Heart left ventricle (tissue), 16 donors: Measurements from ENCODE around the gene LRMDA. TPM values are rescaled to one million over a fixed set of nuclear protein-coding genes. Genes with fewer than 3 reads are reported as not detected.
"Not testable (repeated sequence)": the region's sequence is repeated elsewhere in the genome, so short reads cannot be mapped to it uniquely, and the experiment has no call there.

Experiments
- ATAC-seq, 4 donors: fragments of 200-7000 bp; cut with Tn5 transposase; one replicate each; pipeline ENCODE4 v1.9.1; 2020 to 2022; ENCODE audit warnings: moderate library complexity in 4 of 4, mild to moderate bottlenecking in 3 of 4, moderate number of reproducible peaks in 1 of 4
- DNase-seq, 5 donors: peaks; one replicate each; pipeline ENCODE4 v3.0.0-alpha.2; 2020
- H3K27ac ChIP-seq, 12 donors: fragments of 200-600 bp; sonication (generic) in 4 of 12; one replicate each; pipeline versions ENCODE4 v1.5.0 to v1.8.0; 2016 to 2022; ENCODE audit warnings: mild to moderate bottlenecking in 2 of 12
- H3K27me3 ChIP-seq, 9 donors: fragments of 200-600 bp; sonication (generic) in 2 of 9; one replicate each; pipeline versions ENCODE4 v1.5.1 to v1.8.0; 2016 to 2022; ENCODE audit warnings: mild to moderate bottlenecking in 3 of 9
- H3K36me3 ChIP-seq, 9 donors: fragments of 200-600 bp; sonication (generic) in 2 of 9; one replicate each; pipeline versions ENCODE4 v1.5.0 to v1.8.0; 2018 to 2022; ENCODE audit warnings: mild to moderate bottlenecking in 2 of 9
- H3K4me1 ChIP-seq, 12 donors: fragments of 200-600 bp; sonication (generic) in 4 of 12; one replicate each; pipeline versions ENCODE4 v1.5.0 to v1.8.0; 2016 to 2022; ENCODE audit warnings: mild to moderate bottlenecking in 3 of 12
- H3K4me3 ChIP-seq, 12 donors: fragments of 200-600 bp; sonication (generic) in 4 of 12; one replicate each; pipeline versions ENCODE4 v1.5.0 to v1.8.0; 2017 to 2022; ENCODE audit warnings: mild to moderate bottlenecking in 9 of 12, moderate library complexity in 4 of 12
- H3K9me3 ChIP-seq, 12 donors: fragments of 200-600 bp; sonication (generic) in 4 of 12; one replicate each; pipeline versions ENCODE4 v1.5.0 to v1.8.0; 2016 to 2022; ENCODE audit warnings: mild to moderate bottlenecking in 1 of 12
- CTCF ChIP-seq, 12 donors: fragments of 200-600 bp; sonication (generic) in 4 of 12; IDR thresholded peaks; one replicate each; pipeline versions ENCODE4 v1.5.0 to v1.8.0; 2018 to 2022; ENCODE audit warnings: antibody characterized with exemption in 12 of 12, mild to moderate bottlenecking in 5 of 12
- POLR2A ChIP-seq, 2 donors: fragments of 450-650 bp; IDR thresholded peaks; one replicate each; pipeline ENCODE4 v1.6.1; 2017; ENCODE audit warnings: antibody characterized with exemption in 2 of 2, mild to moderate bottlenecking in 2 of 2, moderate library complexity in 2 of 2
- WGBS, 4 donors: extraction: QIAGEN DNeasy Blood & Tissue Kit in 2 of 4; methylation state at CpG; one replicate each; pipeline versions ENCODE4 v1.1.5 to v1.1.7; 2013 to 2018; 5-methylcytosine and 5-hydroxymethylcytosine counted together
- intact Hi-C, 10 donors: fragments of 100-400 bp; cut with DNase I; formaldehyde crosslinking; loops; one replicate each; pipeline versions ENCODE4 v1.11.1 to v1.14.2; 2022
- polyA plus RNA-seq, 2 donors: library from polyadenylated mRNA; stranded (reverse); fragments of 200-250 nt; gene quantifications; one replicate each; pipeline ENCODE4 v1.2.3, GENCODE V29; 2013
- total RNA-seq, 9 donors: library from RNA; depleted of rRNA in 2 of 9; stranded (reverse); fragments of >200 nt in 2 of 9; fragmentation: NEBNext Ultra II Directional in 3 of 9; extraction: Animal tissue kit (Norgen Biotek cat#: 25700) in 3 of 9; gene quantifications; one replicate each; pipeline versions ENCODE4 v1.1.0 to v1.2.4, GENCODE V29; 2016 to 2023
- donor health status: ischemic (EF 13 %, LVEDD 7.1; RV severe dilation, severe dysfunction).
- donor health status: healthy with polysubstance abuse.
- donor health status: DM: no; HTN: yes; CAD: no.
- donor health status: DM: no; HTN: no; CAD: no.
- donor health status: ischemic (EF 25% LVEDD 6.9; RV normal size, moderate dysfunction).
- donor health status: ischemic (EF 25% LVEDD 5.7; RV mildly dilated, moderate dysfunction).
- donor health status: healthy.
- donor health status: DM: yes; HTN: yes; CAD: no.
- donor health status: ischemic (EF 35%, LVEDD 5.7; RV mildly dilated, moderate dysfunction).
- donor health status: nonischemic (EF 11% LVEDD 7.7; RV severe dilation, severe dysfunction).
- donor health status: DM: yes; HTN: yes; CAD: no.
- donor health status: PGD.
- donor health status: ischemic (EF 29% LVEDD 5.4; RV normal size, mild dysfunction).
- donor health status: nonischemic (EF 23%, LVEDD 6.1; RV moderate dilation, normal function).

Gene LRMDA
- total and polyA plus RNA-seq, 11 donors: 2.4 to 34.4 (median 14.9) TPM

- Histone ChIP-seq H3K9me3 (no peaks in the 10 kb centered on the region), H3K27ac (no peak overlapping the region), H3K36me3 (no peaks in the 10 kb centered on the region), H3K27me3 (no peaks in the 10 kb centered on the region), H3K4me1 (peaks cover 0 to 38% (median 11%) of the 10 kb centered on the region in 12 donors), H3K4me3 (no peak overlapping the region)
- ATAC-seq (peak in 2 of 4 donors; percentile 70 to 72), DNase-seq (peak in 1 of 5 donors; percentile 29)
- no peak for TF ChIP-seq POLR2A (IDR thresholded peaks at IDR 0.05)
- no peak for TF ChIP-seq CTCF (IDR thresholded peaks at IDR 0.05)
- intact Hi-C loops: no loop called here
- WGBS, 4 donors: 92 to 98% (median 93%) methylated on average over 4 of the region's 4 CpGs
These were observed 186.2 kb downstream of the LRMDA start for GRCh38 chr10:75617485-75618155.

GRCh38 chr10:75619635-75620034 is 188.2 kb downstream of the LRMDA start:
- Histone ChIP-seq H3K36me3 (no peaks in the 10 kb centered on the region), H3K27me3 (no peaks in the 10 kb centered on the region), H3K4me3 (no peak overlapping the region), H3K4me1 (peaks cover 0 to 23% (median 0%) of the 10 kb centered on the region in 12 donors), H3K9me3 (no peaks in the 10 kb centered on the region), H3K27ac (no peak overlapping the region)
- 97 to 98% (median 98%) methylated on average over 3 of the region's 3 CpGs for WGBS, 4 donors
- TF ChIP-seq POLR2A (IDR thresholded peaks at IDR 0.05) (no peak), CTCF (IDR thresholded peaks at IDR 0.05) (no peak)
- intact Hi-C loops: no loop called here
- ATAC-seq: no peak
- DNase-seq: no peak

- Histone ChIP-seq H3K36me3 (no peaks in the 10 kb centered on the region), H3K9me3 (no peaks in the 10 kb centered on the region), H3K4me3 (no peak overlapping the region), H3K27ac (no peak overlapping the region), H3K27me3 (no peaks in the 10 kb centered on the region), H3K4me1 (peaks cover 0 to 20% (median 0%) of the 10 kb centered on the region in 12 donors)
- intact Hi-C loops: no loop called here
- ATAC-seq (no peak), DNase-seq (no peak)
- no peak for TF ChIP-seq CTCF (IDR thresholded peaks at IDR 0.05)
- TF ChIP-seq POLR2A (IDR thresholded peaks at IDR 0.05): no peak
These were observed 188.9 kb downstream of the LRMDA start for GRCh38 chr10:75620356-75620755.

GRCh38 chr10:75621003-75621402 is 189.6 kb downstream of the LRMDA start:
- intact Hi-C loops, ATAC-seq, DNase-seq, H3K4me3 ChIP-seq, H3K36me3 ChIP-seq, H3K27me3 ChIP-seq, H3K27ac ChIP-seq, H3K9me3 ChIP-seq: not testable (repeated sequence)
- peaks cover 0 to 20% (median 0%) of the 10 kb centered on the region in 12 donors for H3K4me1 ChIP-seq
- 96 to 99% (median 97%) methylated on average over 4 of the region's 4 CpGs for WGBS, 4 donors

GRCh38 chr10:75622503-75622902 is 191.1 kb downstream of the LRMDA start:
- Histone ChIP-seq H3K9me3 (no peaks in the 10 kb centered on the region), H3K27ac (no peak overlapping the region), H3K4me3 (no peak overlapping the region), H3K4me1 (peaks cover 0 to 11% (median 0%) of the 10 kb centered on the region in 12 donors), H3K27me3 (no peaks in the 10 kb centered on the region), H3K36me3 (no peaks in the 10 kb centered on the region)
- ATAC-seq (no peak), DNase-seq (no peak)
- TF ChIP-seq POLR2A (IDR thresholded peaks at IDR 0.05) (no peak), CTCF (IDR thresholded peaks at IDR 0.05) (no peak)
- 97 to 100% (median 99%) methylated on average over 1 of the region's 1 CpG for WGBS, 4 donors
- intact Hi-C loops: no loop called here
